Fibroblast of lung (primary cell): ENCODE data around the gene TSHZ1.

ENCODE experiments used
- CTCF ChIP-seq, 2 donors: IDR thresholded peaks in 1 of 2; conservative IDR thresholded peaks in 1 of 2; 1 replicate in 1 of 2; 2 replicates in 1 of 2; pipeline ENCODE4 v1.5.1; 2011 to 2012; ENCODE audit warnings: low read length in 2 of 2, control low read depth in 1 of 2, inconsistent platforms in 1 of 2, low read depth in 1 of 2, mild to moderate bottlenecking in 1 of 2
- EZH2 ChIP-seq: IDR thresholded peaks from 2 replicates; pipeline ENCODE4 v1.5.1; 2012; ENCODE audit warnings: low read length, control low read depth, mild to moderate bottlenecking; ENCODE audit errors: missing control alignments

DNA sequence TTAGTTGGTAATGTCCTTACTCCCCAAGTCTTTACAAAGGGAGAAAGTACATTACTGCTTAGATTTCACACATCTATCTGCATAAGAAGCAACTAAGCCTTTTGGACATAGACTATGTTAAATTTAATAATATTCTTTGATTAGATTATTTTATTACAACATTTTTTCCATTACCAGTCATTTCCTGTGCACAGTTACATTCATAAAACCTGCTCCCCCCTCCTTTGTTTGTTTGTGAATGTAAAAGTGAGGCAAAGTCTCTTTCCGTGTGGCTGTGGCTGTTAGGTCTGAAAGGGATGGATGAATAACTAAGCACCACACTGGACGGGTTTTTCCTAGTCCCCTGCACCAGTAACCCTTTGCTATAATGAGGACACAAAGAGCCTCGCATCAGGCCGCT is 11.3 kb upstream of the TSHZ1 start:
- TF ChIP-seq CTCF (conservative IDR thresholded peaks at IDR 0.05 in 1 of 2, IDR thresholded peaks at IDR 0.05 in 1 of 2; ENCODE audit: low read depth in 1 of 2, low read length in 2 of 2) (no peak), EZH2 (no peak)
